Upper lobe of left lung (tissue), 4 donors: Measurements from ENCODE around the gene BPIFB4.

Experiments used
- CTCF ChIP-seq, 6 experiments: fragments of 450-650 bp in 4 of 6; fragments of 200-600 bp in 2 of 6; sonication (generic) in 2 of 6; IDR thresholded peaks; one replicate each; pipeline ENCODE4 v1.5.1; 2016 to 2019; ENCODE audit warnings: antibody characterized with exemption in 6 of 6
- EP300 ChIP-seq, 4 donors: sonication (generic); formaldehyde crosslinking; IDR thresholded peaks; one replicate each; pipeline ENCODE4 v1.5.1; 2017; ENCODE audit warnings: antibody characterized with exemption in 4 of 4, control low read depth in 2 of 4
- POLR2A ChIP-seq, 4 donors: fragments of 450-650 bp; IDR thresholded peaks; one replicate each; pipeline ENCODE4 v1.5.1; 2016 to 2017; ENCODE audit warnings: antibody characterized with exemption in 4 of 4, mild to moderate bottlenecking in 2 of 4
- POLR2AphosphoS5 ChIP-seq, 2 donors: sonication (generic); formaldehyde crosslinking; IDR thresholded peaks; one replicate each; pipeline ENCODE4 v1.5.1; 2017; ENCODE audit warnings: antibody characterized with exemption in 2 of 2

- TF ChIP-seq CTCF (IDR thresholded peaks at IDR 0.05) (no peak), POLR2AphosphoS5 (IDR thresholded peaks at IDR 0.05) (no peak), POLR2A (IDR thresholded peaks at IDR 0.05) (no peak), EP300 (IDR thresholded peaks at IDR 0.05) (no peak)
Observed at GRCh38 chr20:33037456-33037855, 42.0 kb upstream of the BPIFB4 start.
